OCI-LY3 (cell line): ENCODE measurements around the gene PUM1.
"Not testable (repeated sequence)": the region's sequence is repeated elsewhere in the genome, so short reads cannot be mapped to it uniquely, and the experiment has no call there.

Experiments used
- H2AFZ ChIP-seq: fragments of 200-600, 300-600 bp; shearing (Covaris generic); 2 replicates; pipeline ENCODE4 v1.6.0; 2014; ENCODE audit warnings: antibody characterized with exemption, low read depth, low read length
- H3K27ac ChIP-seq: fragments of 200-600, 300-600 bp; sonication (generic); 2 replicates; pipeline ENCODE4 v1.5.1; 2014; ENCODE audit warnings: mild to moderate bottlenecking, low read length, moderate library complexity, mixed read lengths
- H3K27me3 ChIP-seq: fragments of 200-600, 300-600 bp; sonication (generic); 2 replicates; pipeline ENCODE4 v1.6.1; 2014; ENCODE audit warnings: low read depth, low read length, mixed read lengths
- H3K36me3 ChIP-seq: fragments of 200-600, 300-600 bp; sonication (generic); replicated peaks from 2 replicates; pipeline ENCODE3; 2014; ENCODE audit warnings: low read depth, low read length, mixed read lengths
- H3K4me1 ChIP-seq: fragments of 300-600, 200-600 bp; sonication (generic); 2 replicates; pipeline ENCODE4 v1.6.1; 2014; ENCODE audit warnings: low read length, mixed read lengths
- H3K4me2 ChIP-seq: fragments of 200-600, 300-600 bp; sonication (generic); 2 replicates; pipeline ENCODE4 v1.6.1; 2014; ENCODE audit warnings: low read length, mixed read lengths
- H3K4me3 ChIP-seq: fragments of 300-600, 200-600 bp; sonication (generic); 2 replicates; pipeline ENCODE4 v1.5.1; 2014; ENCODE audit warnings: antibody characterized with exemption, mild to moderate bottlenecking, low read length, moderate library complexity
- H3K79me2 ChIP-seq: fragments of 300-600, 200-600 bp; shearing (Covaris generic); 2 replicates; pipeline ENCODE4 v1.6.1; 2014; ENCODE audit warnings: mild to moderate bottlenecking, low read length, mixed read lengths
- H3K9ac ChIP-seq: fragments of 300-600, 200-600 bp; shearing (Covaris generic); 2 replicates; pipeline ENCODE4 v1.6.0; 2014; ENCODE audit warnings: mild to moderate bottlenecking, low read length, moderate library complexity
- H3K9me3 ChIP-seq: fragments of 200-600, 300-600 bp; shearing (Covaris generic); 2 replicates; pipeline ENCODE4 v1.6.1; 2014; ENCODE audit warnings: low read length, mixed read lengths; ENCODE audit not compliant: insufficient read depth
- H4K20me1 ChIP-seq: fragments of 200-600, 300-600 bp; sonication (generic); 2 replicates; pipeline ENCODE4 v1.6.1; 2016; ENCODE audit warnings: low read length, mixed read lengths; ENCODE audit not compliant: insufficient read depth
- CTCF ChIP-seq: fragments of 200-600, 300-600 bp; sonication (generic); IDR thresholded peaks from 2 replicates; pipeline ENCODE4 v1.5.1; 2014; ENCODE audit warnings: antibody characterized with exemption, low read length, low read depth
- EZH2phosphoT487 ChIP-seq: fragments of 200-600 bp; shearing (Covaris generic); IDR thresholded peaks from 2 replicates; pipeline ENCODE4 v1.6.1; 2018; ENCODE audit warnings: antibody characterized with exemption, mixed run types, low read depth

PUM1 gene

DNA sequence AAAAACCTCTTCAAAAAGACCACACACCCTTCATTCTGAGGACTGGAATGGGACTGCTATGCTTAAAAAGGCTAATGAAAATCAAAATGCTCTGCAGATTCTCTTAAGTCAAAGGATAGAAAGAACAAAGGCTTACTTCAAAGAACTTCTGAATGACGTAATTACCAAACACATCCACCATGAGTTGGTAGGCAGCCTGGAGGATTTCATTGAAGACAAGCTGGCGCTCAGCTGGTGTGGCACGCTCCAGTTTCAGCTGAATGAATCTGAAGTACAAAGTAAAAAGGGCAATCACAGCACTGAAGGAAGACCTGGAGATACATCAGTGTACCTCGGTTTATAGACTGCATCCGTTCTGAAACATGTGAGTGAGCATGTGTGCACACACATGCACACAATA, 113.4 kb downstream of the PUM1 start:
- TF ChIP-seq EZH2phosphoT487 = no peak
- no peak for TF ChIP-seq CTCF
- Histone ChIP-seq H3K36me3 (peaks cover 52% of the 10 kb centered on the region), H3K4me1 (peaks cover 16% of the 10 kb centered on the region), H3K4me3 (no peak overlapping the region), H3K4me2 (no peak overlapping the region), H2AFZ (no peak overlapping the region), H3K9me3 (no peaks in the 10 kb centered on the region), H3K27ac (no peak overlapping the region), H3K27me3 (no peaks in the 10 kb centered on the region), H3K9ac (no peak overlapping the region), H3K79me2 (peaks cover 26% of the 10 kb centered on the region), H4K20me1 (peaks cover 18% of the 10 kb centered on the region)

GRCh38 chr1:30950700-30951099, 114.8 kb downstream of the PUM1 start:
- Histone ChIP-seq H3K9me3 (no peaks in the 10 kb centered on the region), H3K36me3 (peaks cover 51% of the 10 kb centered on the region), H2AFZ (no peak overlapping the region), H4K20me1 (peaks cover 12% of the 10 kb centered on the region), H3K79me2 (peaks cover 17% of the 10 kb centered on the region), H3K9ac (no peak overlapping the region), H3K27ac (no peak overlapping the region), H3K4me2 (no peak overlapping the region), H3K4me3 (no peak overlapping the region), H3K4me1 (peaks cover 16% of the 10 kb centered on the region), H3K27me3 (no peaks in the 10 kb centered on the region)
- TF ChIP-seq EZH2phosphoT487 (no peak), CTCF (no peak)

DNA sequence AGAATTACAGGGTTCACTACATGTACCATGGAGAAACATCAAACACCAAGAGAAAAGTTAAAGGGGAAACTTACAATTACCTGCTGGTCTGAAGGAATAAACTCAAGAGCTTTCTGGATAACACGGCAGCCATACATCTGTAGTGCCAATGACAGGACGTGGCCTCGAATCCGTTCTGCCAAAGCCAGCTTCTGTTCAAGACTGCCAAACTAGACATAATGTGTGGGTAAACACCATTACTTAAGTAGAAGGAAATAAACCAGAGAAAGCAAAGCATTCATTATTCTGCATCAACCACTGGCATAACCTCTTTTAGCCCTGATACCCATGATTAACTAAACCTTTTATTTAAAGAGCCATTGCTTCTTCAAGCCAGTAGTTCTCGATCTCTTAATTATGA, 115.5 kb downstream of the PUM1 start:
- Histone ChIP-seq H3K9ac (no peak overlapping the region), H4K20me1 (peaks cover 12% of the 10 kb centered on the region), H3K4me2 (no peak overlapping the region), H3K4me1 (peaks cover 16% of the 10 kb centered on the region), H3K4me3 (no peak overlapping the region), H3K27ac (no peak overlapping the region), H2AFZ (no peak overlapping the region), H3K79me2 (peaks cover 15% of the 10 kb centered on the region), H3K36me3 (peaks cover 55% of the 10 kb centered on the region), H3K9me3 (no peaks in the 10 kb centered on the region), H3K27me3 (no peaks in the 10 kb centered on the region)
- TF ChIP-seq CTCF (no peak), EZH2phosphoT487 (no peak)

DNA sequence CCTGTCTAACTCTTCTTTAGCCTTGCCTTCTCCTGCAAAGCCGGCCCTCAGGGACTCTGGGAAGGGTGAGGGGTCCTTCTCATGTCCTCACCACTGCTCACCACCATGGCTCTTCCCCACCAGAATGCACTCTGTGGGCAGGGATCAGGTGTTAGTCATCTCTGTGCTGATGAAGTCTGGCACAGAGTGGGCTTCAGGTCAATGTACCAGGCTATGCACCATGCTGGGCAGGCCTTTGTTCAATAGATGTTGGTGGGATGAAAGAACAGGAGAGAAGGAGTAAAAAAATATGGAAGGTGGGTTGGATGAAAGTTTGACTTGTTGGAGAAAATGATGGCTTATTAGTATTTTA, 116.1 kb downstream of the PUM1 start:
- H3K27me3 ChIP-seq, H3K9ac ChIP-seq, H3K4me2 ChIP-seq, H3K9me3 ChIP-seq, H3K4me3 ChIP-seq, H2AFZ ChIP-seq: not testable (repeated sequence)
- Histone ChIP-seq H3K4me1 (peaks cover 16% of the 10 kb centered on the region), H4K20me1 (peaks cover 12% of the 10 kb centered on the region), H3K36me3 (peaks cover 55% of the 10 kb centered on the region), H3K27ac (peak overlapping the region; percentile 34), H3K79me2 (peaks cover 15% of the 10 kb centered on the region)

DNA sequence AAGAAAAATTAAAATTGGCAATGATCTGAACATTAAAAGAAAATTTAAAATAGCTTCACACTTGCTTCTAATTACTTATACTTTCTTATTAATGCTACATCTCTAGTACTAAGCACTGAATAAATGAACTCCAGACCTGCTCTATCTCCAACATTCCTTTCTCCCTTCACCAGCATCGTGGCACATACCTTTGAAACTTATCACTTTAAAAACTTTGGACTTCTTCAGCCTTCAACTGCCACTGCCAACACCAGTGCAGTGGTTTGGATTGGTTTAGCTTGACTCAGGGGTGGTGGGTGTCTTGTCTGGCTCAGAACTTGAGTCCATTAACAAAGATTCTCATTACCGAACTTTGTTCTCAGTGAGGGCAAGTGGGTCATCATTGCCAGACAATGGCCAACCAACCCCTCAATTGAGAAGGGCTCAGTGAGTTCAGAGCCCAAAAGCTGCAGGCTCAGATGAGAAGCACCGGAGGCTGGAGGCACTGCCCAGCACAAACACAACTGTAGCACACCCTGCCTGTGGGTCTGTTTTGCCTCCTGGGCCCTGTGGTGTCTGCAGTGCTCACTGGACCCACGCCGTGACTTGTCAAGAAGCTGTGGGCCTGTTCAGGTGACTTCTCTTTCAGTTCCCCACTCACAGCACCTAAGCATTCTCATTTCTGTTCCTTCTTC, 116.6 kb downstream of the PUM1 start:
- not testable (repeated sequence) for H3K27me3 ChIP-seq, H3K27ac ChIP-seq, H3K9me3 ChIP-seq, H3K4me2 ChIP-seq, H3K4me3 ChIP-seq, H3K9ac ChIP-seq, H2AFZ ChIP-seq
- Histone ChIP-seq H4K20me1 (peaks cover 12% of the 10 kb centered on the region), H3K4me1 (peaks cover 16% of the 10 kb centered on the region), H3K79me2 (peaks cover 15% of the 10 kb centered on the region), H3K36me3 (peaks cover 54% of the 10 kb centered on the region)
